DMS53 treated with DMSO at 0.1 percent for 48 hours (cell line): Measurements from ENCODE around the gene ATP6AP2.
"Not testable (repeated sequence)": the region's sequence is repeated elsewhere in the genome, so short reads cannot be mapped to it uniquely, and the experiment has no call there.

Experiments used
- DNase-seq: peaks from one replicate; lab custom pipeline; 2025; ENCODE audit not compliant: unreplicated experiment; lab: John Stamatoyannopoulos, UW

ATP6AP2 gene

DNA sequence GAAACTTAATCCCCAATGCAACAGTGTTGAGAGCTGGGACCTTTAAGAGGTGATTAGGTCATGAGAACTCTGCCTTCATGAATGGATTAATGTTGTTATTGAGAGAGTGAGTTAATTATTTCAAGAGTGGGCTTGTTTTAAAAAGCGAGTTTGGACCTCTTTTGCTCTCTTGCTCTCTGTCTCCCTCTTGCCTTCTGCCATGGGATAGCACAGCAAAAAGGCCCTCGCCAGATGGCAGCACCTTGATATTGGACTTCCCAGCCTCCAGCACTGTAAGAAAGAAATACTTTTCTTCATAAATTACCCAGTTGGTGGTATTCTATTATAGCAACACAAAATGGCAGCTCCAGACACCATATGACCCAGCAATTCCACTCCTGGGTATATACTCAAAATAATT lies 7.0 kb upstream of the ATP6AP2 start:
- peak; percentile 47 for DNase-seq

- not testable (repeated sequence) for DNase-seq
These were observed 5.4 kb upstream of the ATP6AP2 start for GRCh38 chrX:40575411-40575810.

GRCh38 chrX:40576291-40576690 lies 4.5 kb upstream of the ATP6AP2 start:
- no peak for DNase-seq

GRCh38 chrX:40578039-40578695 lies 2.6 kb upstream of the ATP6AP2 start:
- DNase-seq, result no peak

DNA sequence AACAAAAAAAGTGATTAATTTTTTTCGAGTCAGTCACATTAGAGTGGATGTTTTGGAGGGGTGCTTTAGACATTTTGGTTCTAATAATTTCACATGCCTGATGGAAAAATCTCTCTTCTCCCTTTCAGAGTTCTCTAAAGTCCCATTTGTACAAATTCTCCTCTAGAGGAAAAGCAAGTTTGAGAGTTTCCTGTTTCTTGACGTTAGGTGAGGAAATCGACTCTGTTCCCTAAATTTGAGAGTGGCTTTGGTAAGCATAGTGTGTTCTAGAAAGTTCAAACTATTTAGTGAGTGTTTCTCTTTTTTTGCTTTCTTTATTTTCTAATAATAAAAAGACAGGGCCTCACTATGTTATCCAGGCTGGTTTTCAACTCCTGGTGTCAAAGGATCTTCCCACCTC lies 1.6 kb upstream of the ATP6AP2 start:
- DNase-seq, result no peak

DNA sequence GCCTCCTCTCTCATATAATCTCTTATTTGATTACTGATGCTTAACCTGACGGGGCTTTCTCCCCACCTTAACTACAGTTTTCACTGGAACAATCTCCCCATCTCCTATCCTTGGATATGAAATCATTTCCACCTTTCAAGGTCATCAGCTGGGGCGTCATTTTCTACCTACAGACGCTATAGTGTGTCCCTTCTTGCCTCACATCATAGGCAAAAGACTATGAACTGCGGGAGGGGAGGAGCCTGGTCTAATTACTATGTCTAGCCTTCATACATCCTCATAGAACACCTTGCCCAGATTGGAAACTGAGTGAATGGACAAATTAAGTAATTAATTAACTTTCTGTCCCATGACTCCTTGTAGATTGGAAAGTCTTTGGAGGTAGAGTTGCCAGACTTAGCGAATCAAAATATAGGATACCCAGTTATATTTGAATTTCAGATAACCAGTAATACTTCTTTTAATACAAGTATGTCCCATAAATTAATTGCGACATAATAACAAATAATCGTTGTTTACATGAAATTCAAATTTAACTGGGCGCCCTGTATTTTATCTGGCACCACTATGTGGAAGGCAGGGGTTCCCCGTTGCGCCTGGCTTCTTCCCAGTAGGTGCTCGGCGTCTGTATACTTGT lies 752 bp upstream of the ATP6AP2 start:
- DNase-seq, result no peak

GRCh38 chrX:40581336-40581920 lies 658 bp downstream of the ATP6AP2 start:
- DNase-seq, result no peak

GRCh38 chrX:40582178-40582577 lies 1.4 kb downstream of the ATP6AP2 start:
- not testable (repeated sequence) for DNase-seq

DNA sequence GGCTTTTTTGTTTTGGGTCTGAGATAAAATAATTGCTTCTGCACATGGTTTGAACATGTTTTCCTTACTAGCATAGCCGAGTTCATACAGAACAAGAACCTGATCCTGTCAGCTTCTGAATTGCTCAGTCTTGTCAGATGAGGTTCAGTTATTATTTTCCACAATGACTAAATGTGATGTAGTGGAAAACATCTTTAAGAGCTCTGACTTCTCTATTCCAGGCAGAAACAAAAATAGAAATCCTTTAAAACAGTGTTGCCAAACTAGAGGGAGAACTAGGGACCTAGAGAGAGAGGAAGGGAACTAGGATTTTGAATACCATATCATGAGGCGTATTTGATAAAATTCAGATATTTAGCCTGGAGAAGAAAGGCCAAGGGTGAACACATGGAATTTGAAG lies 2.0 kb downstream of the ATP6AP2 start:
- no peak for DNase-seq

- DNase-seq, result not testable (repeated sequence)
These were observed 6.9 kb downstream of the ATP6AP2 start for GRCh38 chrX:40587623-40588022.

DNA sequence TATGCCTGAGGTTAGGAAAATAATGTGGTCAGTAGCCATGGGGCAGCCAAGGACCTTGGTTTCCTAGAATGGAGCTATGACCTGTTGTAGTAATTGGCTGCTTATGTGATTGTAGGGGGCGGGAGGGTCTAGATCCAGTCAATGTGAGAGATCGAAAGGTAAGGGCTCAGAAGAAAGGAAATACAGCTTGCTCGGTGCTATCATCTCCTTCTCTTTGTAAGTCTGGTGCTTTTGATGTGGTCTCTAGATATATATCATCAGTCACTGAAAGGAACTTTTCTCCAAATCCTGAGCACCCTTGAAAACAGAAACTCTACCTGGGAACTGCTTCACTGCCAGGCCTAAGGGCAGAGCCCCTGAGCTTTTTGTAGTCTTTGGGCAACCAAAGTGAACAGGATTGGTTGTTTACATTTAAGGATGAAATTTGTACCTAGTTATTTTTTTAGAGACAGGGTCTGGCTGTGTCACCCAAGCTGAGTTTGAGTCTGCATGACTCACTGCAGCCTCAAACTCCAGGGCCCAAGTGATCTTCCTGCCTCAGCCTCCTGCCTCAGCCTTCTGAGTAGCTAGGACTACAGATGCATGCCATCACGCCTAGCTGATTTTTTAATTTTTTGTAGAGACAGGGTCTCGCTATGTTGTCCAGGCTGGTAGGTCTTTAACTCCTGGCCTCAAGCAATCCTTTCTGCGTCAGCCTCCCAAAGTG lies 9.0 kb downstream of the ATP6AP2 start:
- DNase-seq, result not testable (repeated sequence)

- DNase-seq, result no peak
These were observed 22.7 kb downstream of the ATP6AP2 start for GRCh38 chrX:40603446-40603845.

GRCh38 chrX:40607381-40607780 lies 26.6 kb downstream of the ATP6AP2 start:
- DNase-seq, result no peak

DNA sequence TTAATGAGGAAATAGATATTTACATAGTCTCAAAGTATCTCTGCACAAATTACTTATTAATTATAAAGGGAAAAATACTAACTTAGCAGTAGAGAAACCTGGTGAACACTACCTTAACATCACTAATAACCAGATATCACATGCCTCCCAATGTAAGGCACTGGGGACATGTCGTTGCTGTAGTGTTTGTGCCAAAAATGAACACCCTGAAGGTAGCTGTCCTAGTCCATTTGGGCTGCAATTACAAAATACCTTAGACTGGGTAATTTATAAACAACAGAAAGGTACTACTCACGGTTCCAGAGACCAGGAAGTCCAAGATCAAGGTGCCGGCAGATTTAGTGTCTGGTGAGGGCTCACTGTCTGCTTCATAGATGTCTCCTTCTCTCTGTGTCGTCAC lies 31.7 kb downstream of the ATP6AP2 start:
- DNase-seq, result no peak

- DNase-seq, result no peak
These were observed 35.2 kb downstream of the ATP6AP2 start for GRCh38 chrX:40615976-40616375.

DNA sequence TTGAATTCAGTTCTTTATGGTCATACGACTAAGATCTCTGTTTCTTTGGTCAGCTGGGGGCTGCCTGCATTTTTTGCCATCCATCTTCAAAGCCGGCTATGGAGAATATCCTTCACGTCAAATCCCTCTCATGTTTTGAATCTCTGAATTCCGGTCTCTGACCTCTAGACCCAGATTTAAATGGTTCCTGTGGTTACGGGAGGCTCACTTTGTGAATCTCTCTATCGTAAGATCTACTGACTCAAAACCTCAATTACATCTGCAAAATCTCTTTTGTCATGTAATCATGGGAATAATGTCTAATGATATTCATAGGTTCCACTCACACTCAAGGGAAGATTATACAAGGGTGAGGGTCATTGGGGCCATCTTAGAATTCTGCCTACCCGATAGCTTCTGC lies 36.8 kb downstream of the ATP6AP2 start:
- DNase-seq, result no peak

DNA sequence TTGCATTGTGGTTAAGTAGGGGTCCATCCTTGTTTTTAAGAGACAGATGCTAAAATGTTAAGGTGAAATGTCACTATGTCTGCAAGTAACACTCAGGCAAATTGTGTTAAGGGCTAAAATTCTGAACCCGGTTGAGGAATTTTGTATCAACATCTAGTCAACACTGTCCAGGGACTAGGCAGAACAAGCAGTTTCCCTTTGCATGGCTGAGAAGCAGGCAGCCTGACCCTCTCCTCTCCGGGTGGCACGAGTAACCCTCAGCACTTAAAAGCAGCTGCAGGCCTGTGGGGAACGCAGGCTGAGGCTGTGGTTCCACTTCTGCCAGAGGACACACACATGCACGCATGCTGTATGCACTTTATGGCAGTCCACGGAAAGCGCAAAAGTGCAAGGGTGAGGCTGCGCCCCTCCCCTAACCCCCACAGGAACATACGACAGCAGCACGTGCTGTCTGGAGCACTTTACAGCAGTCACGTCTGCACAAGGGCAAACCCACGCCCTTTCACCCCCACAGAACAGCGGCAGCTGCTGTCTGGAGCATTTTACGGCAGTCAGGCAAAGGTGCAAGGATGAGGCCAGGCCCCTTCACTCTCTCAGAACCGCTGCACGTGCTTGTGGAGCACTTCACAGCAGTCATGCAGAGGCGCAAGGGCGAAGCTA lies 41.8 kb downstream of the ATP6AP2 start:
- DNase-seq, result no peak

GRCh38 chrX:40623139-40623536 lies 42.4 kb downstream of the ATP6AP2 start, which contains the start of gene MPC1L:
MPC1L (plus strand) TSS chrX:40623428; CDS start chrX:40623566, 138 bp downstream.
- DNase-seq, result no peak

GRCh38 chrX:40623665-40624064 lies 42.9 kb downstream of the ATP6AP2 start:
- no peak for DNase-seq

DNA sequence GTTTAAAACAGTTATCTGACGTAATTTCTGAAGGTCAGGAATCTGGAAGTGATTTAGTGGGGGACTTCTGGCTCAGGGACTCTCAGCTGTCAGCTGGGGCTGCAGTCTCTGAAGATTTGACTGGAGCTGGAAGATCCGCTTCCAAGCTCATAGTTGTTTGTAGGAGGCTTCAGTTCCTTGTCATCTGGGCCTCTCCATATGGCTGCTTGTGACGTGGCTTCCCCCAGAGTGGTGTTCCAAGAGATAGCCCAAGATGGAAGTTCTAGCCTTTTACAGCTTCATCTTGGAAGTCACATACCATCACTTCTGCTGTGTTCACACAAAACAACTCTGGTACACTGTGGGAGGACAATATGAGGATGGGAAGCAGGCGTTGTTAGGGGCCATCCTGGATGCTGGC lies 44.5 kb downstream of the ATP6AP2 start:
- no peak for DNase-seq

DNA sequence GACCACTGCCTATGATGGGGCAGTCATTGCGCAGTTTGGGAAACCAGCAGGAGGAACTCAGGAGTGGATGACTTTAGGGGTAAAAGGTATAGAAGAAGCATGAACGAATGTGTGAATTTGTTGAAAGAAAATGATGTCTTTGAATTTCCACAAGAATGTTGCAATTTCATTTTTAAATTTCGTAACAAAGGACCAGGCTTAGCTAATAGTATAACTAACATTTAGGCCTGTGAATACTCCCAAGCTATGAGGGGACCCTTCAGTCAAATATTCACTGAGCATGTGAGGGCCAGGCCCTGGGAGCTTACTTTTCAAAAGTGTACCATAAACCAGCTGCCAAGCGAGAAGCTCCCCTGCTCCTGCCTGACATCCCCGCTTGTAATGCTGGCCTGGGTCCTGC lies 47.7 kb downstream of the ATP6AP2 start:
- DNase-seq, result no peak
